GM21825 (cell line): ENCODE measurements around the gene LAMB3.

Experiments
- ATAC-seq: cut with Tn5 transposase; IDR thresholded peaks from one replicate; pipeline ENCODE4 v1.9.1; 2021; ENCODE audit warnings: mild to moderate bottlenecking, moderate library complexity; ENCODE audit not compliant: unreplicated experiment

LAMB3 gene

DNA sequence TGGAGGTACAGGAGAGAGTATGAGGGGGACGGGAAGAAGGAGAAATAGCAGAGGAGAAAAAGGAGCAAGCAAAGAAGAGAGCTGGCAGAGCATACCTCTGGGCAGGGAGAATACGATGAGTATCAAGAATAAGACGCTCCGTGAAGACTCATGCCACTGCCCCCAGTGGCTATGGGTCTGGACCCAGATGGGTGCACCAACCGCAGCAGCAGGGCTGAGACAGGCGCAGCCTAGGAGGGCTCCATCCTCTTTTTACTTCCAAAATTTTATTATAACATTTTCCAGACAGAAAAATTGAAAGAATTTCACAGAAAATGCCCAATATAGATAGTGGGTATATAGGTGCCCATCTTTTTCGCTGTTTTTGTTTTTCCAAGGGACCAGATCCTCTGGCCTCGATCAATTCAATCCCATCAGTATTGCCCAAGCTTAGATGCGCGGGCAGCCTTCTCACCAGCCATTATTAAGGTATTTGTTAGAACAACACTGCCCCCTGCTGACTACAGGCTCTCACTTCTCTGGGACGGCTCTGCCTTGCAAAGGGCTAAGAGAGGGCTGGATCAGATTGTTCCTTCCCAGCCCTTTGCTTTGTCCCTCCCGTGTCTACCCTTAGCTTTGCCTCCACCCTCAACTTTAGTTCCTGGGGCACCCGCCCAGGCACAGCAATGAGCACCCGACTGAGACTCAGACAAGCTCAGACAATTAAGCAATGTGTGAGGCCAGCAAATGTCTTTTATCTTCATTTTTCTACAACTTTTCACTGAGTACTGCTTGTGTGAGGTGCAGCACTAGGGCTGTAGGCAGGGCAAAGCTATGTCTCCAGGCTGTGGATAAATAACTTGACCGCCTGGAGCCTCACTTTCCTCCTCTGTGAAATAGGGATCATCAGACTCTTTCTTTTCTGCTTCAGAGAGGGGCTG is 86.2 kb downstream of the LAMB3 start:
- peak; percentile 89 for ATAC-seq
